Neural cell (in vitro differentiated cells): ENCODE data around the gene STOM. TPM values are rescaled to one million over a fixed set of nuclear protein-coding genes. Genes with fewer than 3 reads are reported as not detected.

Source experiments
- H2AFZ ChIP-seq: fragments of 200-600, 300-800 bp; sonication (generic), shearing (Covaris generic); 2 replicates; pipeline ENCODE4 v1.6.0; 2014; ENCODE audit warnings: low read depth, mild to moderate bottlenecking, antibody characterized with exemption, low read length, moderate library complexity
- H3F3A ChIP-seq: fragments of 200-600 bp; shearing (Covaris generic); 2 replicates; pipeline ENCODE4 v1.6.1; 2016; ENCODE audit warnings: mild to moderate bottlenecking, moderate library complexity, mixed read lengths, antibody characterized with exemption, low read length; ENCODE audit not compliant: insufficient read depth, poor library complexity, severe bottlenecking
- H3K27ac ChIP-seq: fragments of 200-600, 300-800 bp; sonication (generic), shearing (Covaris generic); 2 replicates; pipeline ENCODE4 v1.5.1; 2014; ENCODE audit warnings: mild to moderate bottlenecking, low read length, moderate library complexity
- H3K27me3 ChIP-seq: fragments of 300-800, 200-600 bp; sonication (generic), shearing (Covaris generic); 2 replicates; pipeline ENCODE4 v1.6.0; 2014; ENCODE audit warnings: mild to moderate bottlenecking, low read depth, low read length, moderate library complexity; ENCODE audit not compliant: insufficient read depth
- H3K36me3 ChIP-seq: fragments of 300-800, 200-600 bp; sonication (generic), shearing (Covaris generic); 2 replicates; pipeline ENCODE4 v1.5.1; 2014; ENCODE audit warnings: mild to moderate bottlenecking, antibody characterized with exemption, low read length, moderate library complexity; ENCODE audit not compliant: insufficient read depth
- H3K4me2 ChIP-seq: fragments of 300-800, 200-600 bp; sonication (generic), shearing (Covaris generic); 2 replicates; pipeline ENCODE4 v1.6.0; 2014; ENCODE audit warnings: mild to moderate bottlenecking, low read length
- H3K4me3 ChIP-seq: fragments of 300-800, 200-600 bp; sonication (generic), shearing (Covaris generic); 2 replicates; pipeline ENCODE4 v1.5.1; 2014; ENCODE audit warnings: mild to moderate bottlenecking, low read length, moderate library complexity
- H3K79me2 ChIP-seq: fragments of 200-600 bp; shearing (Covaris generic); replicated peaks from 2 replicates; pipeline ENCODE4 v1.6.0; 2014; ENCODE audit warnings: mild to moderate bottlenecking, low read length, moderate library complexity; ENCODE audit not compliant: insufficient read depth
- H3K9ac ChIP-seq: fragments of 300-800, 200-600 bp; sonication (generic), shearing (Covaris generic); 2 replicates; pipeline ENCODE4 v1.6.1; 2016; ENCODE audit warnings: mild to moderate bottlenecking, low read length, mixed read lengths
- H3K9me2 ChIP-seq: fragments of 200-600 bp; shearing (Covaris generic); 2 replicates; pipeline ENCODE4 v1.6.1; 2016; ENCODE audit warnings: mild to moderate bottlenecking, low read length, mixed read lengths; ENCODE audit not compliant: insufficient read depth
- H3K9me3 ChIP-seq: fragments of 200-600, 300-800 bp; sonication (generic), shearing (Covaris generic); 2 replicates; pipeline ENCODE4 v1.6.1; 2016; ENCODE audit warnings: mild to moderate bottlenecking, mixed run types, low read length, moderate library complexity, mixed read lengths
- H4K20me1 ChIP-seq: fragments of 200-600 bp; shearing (Covaris generic); 2 replicates; pipeline ENCODE4 v1.6.1; 2016; ENCODE audit warnings: mild to moderate bottlenecking, mixed run types; ENCODE audit not compliant: insufficient read depth
- CTCF ChIP-seq: fragments of 450-650 bp; IDR thresholded peaks from 2 replicates; pipeline ENCODE4 v1.5.1; 2014; ENCODE audit warnings: antibody characterized with exemption, mild to moderate bottlenecking, moderate library complexity; ENCODE audit not compliant: poor library complexity, severe bottlenecking
- MXI1 ChIP-seq: fragments of 450-650 bp; conservative IDR thresholded peaks from 2 replicates; pipeline ENCODE4 v1.6.1; 2014; ENCODE audit warnings: antibody characterized with exemption, mild to moderate bottlenecking; ENCODE audit not compliant: poor library complexity, severe bottlenecking
- POLR2AphosphoS5 ChIP-seq: IDR thresholded peaks from 2 replicates; pipeline ENCODE4 v1.6.1; 2012
- RAD21 ChIP-seq: fragments of 450-650 bp; conservative IDR thresholded peaks from 2 replicates; pipeline ENCODE4 v1.6.1; 2014; ENCODE audit warnings: antibody characterized with exemption, mild to moderate bottlenecking, moderate library complexity
- SMC3 ChIP-seq: fragments of 450-650 bp; conservative IDR thresholded peaks from 2 replicates; pipeline ENCODE4 v1.6.1; 2014; ENCODE audit warnings: antibody characterized with exemption, mild to moderate bottlenecking, moderate library complexity; ENCODE audit not compliant: poor library complexity
- TAF1 ChIP-seq: IDR thresholded peaks from 2 replicates; pipeline ENCODE4 v1.6.1; 2012; ENCODE audit warnings: low read depth
- polyA plus RNA-seq: library from polyadenylated mRNA; depleted of rRNA; stranded (reverse); fragments of >200 nt; gene quantifications from 2 replicates; pipeline ENCODE4 v1.2.3, GENCODE V29; 2014
- TF ChIP-seq, protein P1 (sequence below): IDR thresholded peaks from 2 replicates; pipeline ENCODE4 v1.6.1; 2012; ENCODE audit warnings: borderline replicate concordance

STOM gene
- polyA plus RNA-seq, 1 donor from 2014 or later = 0.11 TPM

- Histone ChIP-seq H3K9ac (no peak overlapping the region), H3K79me2 (no peaks in the 10 kb centered on the region), H2AFZ (no peak overlapping the region), H3K9me3 (no peaks in the 10 kb centered on the region), H3F3A (no peaks in the 10 kb centered on the region), H3K9me2 (no peaks in the 10 kb centered on the region), H3K4me3 (no peak overlapping the region), H3K4me2 (no peak overlapping the region), H3K27me3 (no peaks in the 10 kb centered on the region), H4K20me1 (no peaks in the 10 kb centered on the region), H3K36me3 (no peaks in the 10 kb centered on the region), H3K27ac (no peak overlapping the region)
- TF ChIP-seq, protein P1, sequence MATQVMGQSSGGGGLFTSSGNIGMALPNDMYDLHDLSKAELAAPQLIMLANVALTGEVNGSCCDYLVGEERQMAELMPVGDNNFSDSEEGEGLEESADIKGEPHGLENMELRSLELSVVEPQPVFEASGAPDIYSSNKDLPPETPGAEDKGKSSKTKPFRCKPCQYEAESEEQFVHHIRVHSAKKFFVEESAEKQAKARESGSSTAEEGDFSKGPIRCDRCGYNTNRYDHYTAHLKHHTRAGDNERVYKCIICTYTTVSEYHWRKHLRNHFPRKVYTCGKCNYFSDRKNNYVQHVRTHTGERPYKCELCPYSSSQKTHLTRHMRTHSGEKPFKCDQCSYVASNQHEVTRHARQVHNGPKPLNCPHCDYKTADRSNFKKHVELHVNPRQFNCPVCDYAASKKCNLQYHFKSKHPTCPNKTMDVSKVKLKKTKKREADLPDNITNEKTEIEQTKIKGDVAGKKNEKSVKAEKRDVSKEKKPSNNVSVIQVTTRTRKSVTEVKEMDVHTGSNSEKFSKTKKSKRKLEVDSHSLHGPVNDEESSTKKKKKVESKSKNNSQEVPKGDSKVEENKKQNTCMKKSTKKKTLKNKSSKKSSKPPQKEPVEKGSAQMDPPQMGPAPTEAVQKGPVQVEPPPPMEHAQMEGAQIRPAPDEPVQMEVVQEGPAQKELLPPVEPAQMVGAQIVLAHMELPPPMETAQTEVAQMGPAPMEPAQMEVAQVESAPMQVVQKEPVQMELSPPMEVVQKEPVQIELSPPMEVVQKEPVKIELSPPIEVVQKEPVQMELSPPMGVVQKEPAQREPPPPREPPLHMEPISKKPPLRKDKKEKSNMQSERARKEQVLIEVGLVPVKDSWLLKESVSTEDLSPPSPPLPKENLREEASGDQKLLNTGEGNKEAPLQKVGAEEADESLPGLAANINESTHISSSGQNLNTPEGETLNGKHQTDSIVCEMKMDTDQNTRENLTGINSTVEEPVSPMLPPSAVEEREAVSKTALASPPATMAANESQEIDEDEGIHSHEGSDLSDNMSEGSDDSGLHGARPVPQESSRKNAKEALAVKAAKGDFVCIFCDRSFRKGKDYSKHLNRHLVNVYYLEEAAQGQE = no peak
- no peak for TF ChIP-seq TAF1
- no peak for TF ChIP-seq MXI1
- TF ChIP-seq CTCF = no peak
- no peak for TF ChIP-seq POLR2AphosphoS5
Observed at GRCh38 chr9:121316378-121316777, 53.7 kb downstream of the STOM start.

DNA sequence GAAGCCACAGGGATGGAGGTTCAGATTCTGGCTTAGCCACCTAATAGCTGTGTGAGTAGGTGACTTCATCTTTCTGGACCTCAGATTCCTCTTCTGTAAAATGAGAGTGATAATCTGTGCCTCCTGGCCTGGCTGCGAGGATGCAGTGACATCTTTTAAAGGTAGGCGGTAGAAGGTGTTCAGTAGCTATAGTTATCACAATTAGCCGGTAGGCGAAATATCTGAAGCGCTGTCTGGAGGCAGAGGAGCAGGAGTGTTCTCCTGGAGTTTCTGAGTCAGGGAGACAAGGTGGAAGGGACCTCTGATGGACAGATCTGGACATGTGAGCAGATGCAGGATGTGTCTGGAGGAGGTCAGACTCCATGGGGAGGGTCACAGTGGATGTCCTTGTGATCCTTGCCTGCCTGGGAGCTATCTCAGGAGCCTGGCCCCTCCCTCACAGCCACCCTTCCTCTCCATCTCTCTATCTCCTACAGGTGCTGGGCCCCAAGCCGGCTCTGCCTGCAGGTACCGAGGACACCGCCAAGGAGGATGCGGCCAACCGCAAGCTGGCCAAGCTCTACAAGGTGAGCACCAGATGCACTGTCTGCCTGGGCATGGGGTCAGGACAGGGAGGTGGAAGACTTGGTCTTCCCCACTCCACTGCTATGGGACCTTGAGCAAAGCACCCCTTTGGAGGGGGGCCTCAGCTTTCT is 56.4 kb downstream of the STOM start:
- H3K9me2 ChIP-seq = no peaks in the 10 kb centered on the region
- no peaks in the 10 kb centered on the region for H3F3A ChIP-seq
- H3K4me3 ChIP-seq = no peak overlapping the region
- no peaks in the 10 kb centered on the region for H3K9me3 ChIP-seq
- H3K4me2 ChIP-seq = no peak overlapping the region
- H3K36me3 ChIP-seq = no peaks in the 10 kb centered on the region
- H3K79me2 ChIP-seq = no peaks in the 10 kb centered on the region
- no peak overlapping the region for H3K9ac ChIP-seq
- no peak for TF ChIP-seq RAD21
- TF ChIP-seq CTCF = no peak
- TF ChIP-seq SMC3 = no peak
- H4K20me1 ChIP-seq = no peaks in the 10 kb centered on the region
- no peak overlapping the region for H3K27ac ChIP-seq
- no peaks in the 10 kb centered on the region for H3K27me3 ChIP-seq
- H2AFZ ChIP-seq = no peak overlapping the region
